Measurements from ENCODE around the gene CASS4. TPM values are rescaled to one million over a fixed set of nuclear protein-coding genes. Genes with fewer than 3 reads are reported as not detected.
"Not testable (repeated sequence)": the region's sequence is repeated elsewhere in the genome, so short reads cannot be mapped to it uniquely, and the experiment has no call there.

The CASS4 gene
- total RNA-seq, 1 experiment from 2014 or later, result 5.1 TPM

DNA sequence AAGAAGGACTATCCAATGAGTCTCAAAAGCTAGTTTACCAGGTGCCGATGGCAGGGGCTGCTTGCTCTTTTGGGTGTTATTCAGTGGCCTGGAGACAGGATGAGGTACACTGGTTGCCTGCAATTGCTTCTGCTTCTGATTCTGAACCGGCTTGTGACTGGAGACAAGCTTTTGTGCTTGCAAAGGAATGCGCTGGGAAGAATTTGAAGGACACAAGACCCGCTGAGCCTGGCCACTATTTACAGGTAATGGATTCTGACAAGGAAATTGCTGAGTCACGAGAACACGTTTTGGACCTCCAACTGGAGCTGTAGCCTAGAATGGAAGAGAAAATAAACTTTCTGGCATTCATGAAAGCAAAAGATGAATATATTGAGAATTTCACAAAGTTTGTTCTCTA lies 25.8 kb upstream of the CASS4 start:
- Histone ChIP-seq H3K4me3 (no peak overlapping the region), H3K9me3 (replicated peaks) (no peaks in the 10 kb centered on the region), H3K27ac (no peak overlapping the region), H3K27me3 (no peaks in the 10 kb centered on the region), H3K4me1 (peaks cover 4% of the 10 kb centered on the region; the same call in 1 of the 2 replicates), H3K36me3 (peaks cover 93% of the 10 kb centered on the region)
- DNase-seq, result no peak

DNA sequence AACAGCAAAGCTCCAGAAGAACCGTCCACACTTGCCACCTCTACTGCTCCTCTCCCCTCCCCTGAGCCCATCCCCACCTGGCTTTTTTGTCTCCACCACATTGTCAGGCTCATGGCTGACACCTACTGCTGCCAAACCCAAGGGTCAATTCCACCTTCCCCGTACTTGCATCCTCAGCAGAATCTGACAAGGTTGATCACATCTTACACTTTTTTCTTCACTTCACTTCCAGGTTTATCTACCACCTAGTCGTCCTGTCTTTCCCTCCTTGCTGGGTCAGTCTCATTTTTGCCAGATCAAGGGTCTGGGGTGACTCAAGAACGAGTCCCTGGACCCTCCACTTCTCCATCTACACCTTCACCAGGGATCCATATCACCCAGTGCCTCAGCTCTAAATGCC lies 23.2 kb upstream of the CASS4 start:
- DNase-seq, result no peak
- H3K4me3 ChIP-seq, result no peak overlapping the region
- peaks cover 8% of the 10 kb centered on the region for H3K4me1 ChIP-seq
- H3K36me3 ChIP-seq, result peaks cover 66% of the 10 kb centered on the region
- no peaks in the 10 kb centered on the region for H3K27me3 ChIP-seq
- no peaks in the 10 kb centered on the region for H3K9me3 ChIP-seq (replicated peaks)
- no peak overlapping the region for H3K27ac ChIP-seq

DNA sequence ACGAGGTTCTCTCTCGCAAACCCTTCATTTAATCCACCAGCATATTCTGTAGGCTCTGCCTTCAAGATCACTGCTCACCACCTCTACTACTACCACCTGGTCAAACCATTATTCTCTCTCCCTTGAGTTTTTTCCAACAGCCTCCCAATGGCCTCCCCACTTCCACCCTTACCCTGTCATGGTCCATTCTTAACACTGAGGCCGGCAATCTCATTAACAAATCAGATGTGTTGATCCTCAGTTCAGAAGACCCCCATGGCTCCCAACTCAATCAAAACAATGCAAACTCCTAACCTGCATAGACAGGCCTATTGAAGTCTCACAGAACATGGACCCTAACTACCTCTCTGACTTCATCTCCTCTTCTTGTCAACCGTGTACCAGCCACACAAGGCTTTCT lies 22.3 kb upstream of the CASS4 start:
- H3K4me3 ChIP-seq, result no peak overlapping the region
- peaks cover 14% of the 10 kb centered on the region for H3K4me1 ChIP-seq
- H3K27ac ChIP-seq, result no peak overlapping the region
- no peaks in the 10 kb centered on the region for H3K9me3 ChIP-seq (replicated peaks)
- no peak for DNase-seq
- no peaks in the 10 kb centered on the region for H3K27me3 ChIP-seq
- peaks cover 63% of the 10 kb centered on the region for H3K36me3 ChIP-seq

DNA sequence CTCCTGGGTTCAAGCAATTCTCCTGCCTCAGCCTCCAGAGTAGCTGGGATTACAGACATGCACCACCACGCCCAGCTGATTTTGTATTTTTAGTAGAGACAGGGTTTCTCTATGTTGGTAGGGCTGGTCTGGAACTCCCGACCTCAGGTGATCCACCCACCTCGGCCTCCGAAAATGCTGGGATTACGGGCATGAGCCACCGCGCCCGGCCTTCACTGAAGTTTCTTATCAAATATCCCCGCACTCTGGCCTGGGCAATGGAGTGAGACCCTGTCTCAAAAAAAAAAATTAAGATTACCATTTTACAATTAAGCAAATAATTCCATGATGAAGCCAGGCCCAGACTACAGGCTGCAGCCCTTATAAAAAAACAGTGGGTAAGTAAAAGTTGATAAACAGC lies 21.7 kb upstream of the CASS4 start:
- not testable (repeated sequence) for H3K9me3 ChIP-seq (replicated peaks); DNase-seq; H3K27ac ChIP-seq; H3K27me3 ChIP-seq
- H3K36me3 ChIP-seq, result peaks cover 61% of the 10 kb centered on the region
- H3K4me3 ChIP-seq, result peak overlapping the region; percentile 89
- H3K4me1 ChIP-seq, result peaks cover 17% of the 10 kb centered on the region

DNA sequence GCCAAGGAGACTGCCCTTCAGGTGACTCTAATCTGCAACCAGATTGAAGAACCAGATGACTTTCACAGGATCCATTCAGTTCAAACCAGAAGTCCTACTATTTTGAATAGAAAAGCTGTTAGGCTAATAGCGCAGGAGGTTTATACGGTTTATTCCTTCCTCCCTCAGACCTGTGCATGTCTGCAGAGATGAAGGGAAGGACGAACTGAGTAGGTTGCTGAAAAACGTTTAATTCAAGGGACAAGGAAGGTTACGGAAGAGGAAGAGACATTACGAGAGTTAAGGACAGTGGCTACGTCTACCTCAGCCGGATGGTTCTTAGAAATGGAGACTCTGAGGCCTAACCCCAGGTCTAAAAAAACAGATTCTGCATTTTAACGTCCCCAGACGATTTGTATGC lies 21.0 kb upstream of the CASS4 start:
- Histone ChIP-seq H3K4me1 (peaks cover 17% of the 10 kb centered on the region), H3K36me3 (peaks cover 61% of the 10 kb centered on the region), H3K27ac (peak overlapping the region; percentile 75; the same call in 1 of the 2 replicates), H3K9me3 (replicated peaks) (no peaks in the 10 kb centered on the region), H3K4me3 (peak overlapping the region; percentile 89), H3K27me3 (no peaks in the 10 kb centered on the region)
- no peak for DNase-seq

DNA sequence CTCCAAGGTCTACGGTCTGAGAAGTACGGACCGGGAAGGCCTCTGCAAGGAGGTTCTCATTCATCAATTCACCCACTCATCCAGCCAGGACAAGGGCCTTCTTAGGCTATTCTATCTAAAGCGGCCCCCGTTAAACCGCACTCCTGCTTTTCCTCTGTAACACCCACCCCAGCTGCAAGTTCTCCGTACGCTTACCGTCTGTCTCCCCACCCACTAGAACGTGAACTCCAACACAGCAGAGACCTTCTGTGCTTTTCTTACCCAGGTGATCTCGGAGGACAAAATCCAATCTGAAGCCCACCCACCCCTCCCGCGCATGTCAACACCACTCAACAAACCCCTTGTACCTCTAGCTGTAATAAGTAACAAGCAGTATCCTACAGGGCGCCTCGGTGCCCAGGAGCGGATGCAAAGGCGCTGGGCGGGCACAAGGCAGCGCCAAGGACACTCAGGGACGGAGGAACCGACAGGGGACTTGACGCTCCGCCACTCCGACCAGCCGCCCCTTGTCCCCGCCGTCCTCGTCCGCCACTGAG lies 20.4 kb upstream of the CASS4 start:
- no peaks in the 10 kb centered on the region for H3K9me3 ChIP-seq (replicated peaks)
- no peaks in the 10 kb centered on the region for H3K27me3 ChIP-seq
- H3K27ac ChIP-seq, result peak overlapping the region; percentile 75
- peaks cover 17% of the 10 kb centered on the region for H3K4me1 ChIP-seq
- DNase-seq, result peak in 1 of 2 experiments; percentile 57
- peak overlapping the region; percentile 89 for H3K4me3 ChIP-seq
- H3K36me3 ChIP-seq, result peaks cover 61% of the 10 kb centered on the region

DNA sequence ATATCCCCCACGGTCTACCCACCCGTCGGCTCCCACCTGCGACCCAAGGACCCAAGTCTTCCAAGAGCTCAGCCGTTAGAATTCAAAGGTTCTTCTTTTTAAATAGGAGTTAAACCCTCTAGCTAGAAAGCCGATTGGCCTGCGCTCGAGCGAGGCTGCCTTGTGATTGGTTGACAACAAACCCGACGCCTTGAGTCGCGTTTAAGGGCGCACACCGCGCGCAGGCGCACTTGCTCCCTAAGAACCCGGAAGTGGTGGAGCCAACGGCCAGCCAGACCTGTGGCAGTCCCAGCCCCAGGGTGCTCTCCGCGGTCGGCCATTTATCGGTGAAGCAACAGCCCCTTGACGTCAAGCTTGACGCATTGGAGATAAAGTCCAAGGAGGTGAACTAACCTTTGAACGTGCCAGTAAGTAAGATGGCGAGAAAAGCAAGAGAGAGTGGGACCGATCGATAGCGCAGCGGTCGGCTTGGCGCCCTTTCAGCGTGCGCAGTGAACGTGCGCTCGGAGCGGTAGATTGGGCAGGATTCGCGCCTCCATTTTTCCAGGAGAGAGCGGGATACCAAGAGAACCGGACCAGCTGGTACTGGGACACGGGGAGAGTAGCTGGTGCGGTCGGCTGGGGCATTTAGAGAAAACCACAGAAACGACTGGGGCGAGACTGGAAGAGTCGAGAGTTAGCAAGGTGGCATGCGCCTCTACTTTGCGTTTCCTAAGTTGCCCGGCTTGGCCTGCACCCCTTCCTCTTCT lies 19.8 kb upstream of the CASS4 start, which contains the start of the genes AURKA and CSTF1:
Gene AURKA, minus strand, starts transcription at position 84 of the 749 bp plus-strand sequence. CDS start 4,018 bp downstream, outside the sequence.
Gene CSTF1, plus strand, starts transcription at position 514 of the 749 bp plus-strand sequence. CDS start 2,908 bp downstream, outside the sequence.
- H3K9me3 ChIP-seq (replicated peaks), result no peaks in the 10 kb centered on the region
- peaks cover 17% of the 10 kb centered on the region for H3K4me1 ChIP-seq
- H3K27me3 ChIP-seq, result no peaks in the 10 kb centered on the region
- peak within 1 kb of the TSS; percentile 89 for H3K4me3 ChIP-seq
- H3K27ac ChIP-seq, result peak within 1 kb of the TSS; percentile 75
- H3K36me3 ChIP-seq, result peaks cover 61% of the 10 kb centered on the region
- peak; percentile 100 for DNase-seq

DNA sequence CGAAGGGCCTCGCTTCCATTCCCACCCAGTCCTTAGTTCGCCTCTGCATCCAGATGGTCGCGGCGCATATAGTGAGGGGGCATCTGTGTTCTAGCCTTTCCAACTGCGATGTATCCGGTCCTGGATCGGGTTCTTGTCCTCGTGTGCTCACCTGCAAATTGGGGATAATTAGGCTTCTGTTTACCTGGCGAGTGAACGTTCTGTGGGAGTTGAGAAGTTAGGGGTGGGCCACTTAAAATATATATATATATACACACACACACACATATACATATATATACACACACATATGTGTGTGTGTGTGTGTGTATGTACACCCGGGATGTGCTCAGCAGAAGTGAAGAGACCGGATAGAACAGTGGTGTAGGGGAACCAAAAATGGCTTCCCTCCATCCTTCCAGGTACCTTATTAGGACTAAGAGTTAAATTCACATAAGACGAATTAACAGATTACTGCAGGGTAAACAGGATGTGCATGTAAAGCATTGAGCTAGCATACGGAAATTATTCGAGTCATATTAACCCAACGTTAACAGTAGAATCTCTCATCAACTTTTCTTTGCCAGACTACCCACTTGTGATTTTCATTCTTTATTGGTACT lies 19.1 kb upstream of the CASS4 start:
- peaks cover 17% of the 10 kb centered on the region for H3K4me1 ChIP-seq
- peak overlapping the region; percentile 75 for H3K27ac ChIP-seq
- no peaks in the 10 kb centered on the region for H3K27me3 ChIP-seq
- DNase-seq, result peak in 1 of 2 experiments; percentile 54
- H3K9me3 ChIP-seq (replicated peaks), result no peaks in the 10 kb centered on the region
- H3K4me3 ChIP-seq, result peak overlapping the region; percentile 89
- peaks cover 61% of the 10 kb centered on the region for H3K36me3 ChIP-seq

DNA sequence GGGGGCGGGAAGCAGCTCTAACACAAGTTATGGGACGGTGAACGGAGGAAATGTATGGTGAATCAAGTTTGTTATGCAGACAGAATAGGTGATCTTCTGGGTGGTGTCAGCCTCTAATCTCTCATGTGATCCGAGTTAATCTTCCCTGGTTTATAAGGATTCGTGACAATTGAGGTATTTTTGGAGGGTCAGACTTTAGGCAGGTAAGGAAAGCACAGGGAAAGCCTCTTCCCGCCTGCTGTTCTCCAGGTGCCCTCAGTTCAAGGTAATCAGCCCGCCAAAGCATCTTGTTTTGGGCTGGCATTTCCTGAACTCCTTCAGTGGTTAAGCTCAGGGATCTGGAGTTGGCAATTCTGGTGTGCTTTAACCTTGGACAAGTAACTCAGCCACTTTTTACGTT lies 18.4 kb upstream of the CASS4 start:
- Histone ChIP-seq H3K27ac (no peak overlapping the region), H3K9me3 (replicated peaks) (no peaks in the 10 kb centered on the region), H3K27me3 (no peaks in the 10 kb centered on the region), H3K4me1 (peaks cover 17% of the 10 kb centered on the region), H3K4me3 (peak overlapping the region; percentile 89), H3K36me3 (peaks cover 61% of the 10 kb centered on the region)
- DNase-seq, result no peak

DNA sequence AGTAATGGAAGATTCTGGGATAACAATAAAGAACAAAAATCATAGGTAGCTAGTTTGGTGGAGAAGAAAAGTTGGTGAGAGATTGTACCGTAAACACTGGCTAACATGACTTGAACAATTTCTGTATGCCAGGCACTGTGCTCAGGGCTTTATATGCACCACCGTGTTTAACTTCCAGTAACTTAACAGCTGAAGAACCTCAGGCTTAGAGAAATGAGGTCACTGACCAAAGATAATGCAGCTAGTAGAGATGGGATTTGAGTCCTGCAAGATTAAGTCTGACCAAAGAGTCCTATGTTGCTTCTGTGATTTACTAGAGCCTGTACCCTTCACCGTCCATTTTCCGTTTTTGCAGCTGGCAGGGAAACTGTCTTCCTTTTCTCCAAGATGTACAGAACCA lies 16.9 kb upstream of the CASS4 start:
- H3K27ac ChIP-seq, result no peak overlapping the region
- peak in 1 of 2 experiments; percentile 55 for DNase-seq
- H3K36me3 ChIP-seq, result peaks cover 61% of the 10 kb centered on the region
- H3K4me1 ChIP-seq, result peaks cover 17% of the 10 kb centered on the region
- no peaks in the 10 kb centered on the region for H3K9me3 ChIP-seq (replicated peaks)
- no peak overlapping the region for H3K4me3 ChIP-seq
- no peaks in the 10 kb centered on the region for H3K27me3 ChIP-seq

DNA sequence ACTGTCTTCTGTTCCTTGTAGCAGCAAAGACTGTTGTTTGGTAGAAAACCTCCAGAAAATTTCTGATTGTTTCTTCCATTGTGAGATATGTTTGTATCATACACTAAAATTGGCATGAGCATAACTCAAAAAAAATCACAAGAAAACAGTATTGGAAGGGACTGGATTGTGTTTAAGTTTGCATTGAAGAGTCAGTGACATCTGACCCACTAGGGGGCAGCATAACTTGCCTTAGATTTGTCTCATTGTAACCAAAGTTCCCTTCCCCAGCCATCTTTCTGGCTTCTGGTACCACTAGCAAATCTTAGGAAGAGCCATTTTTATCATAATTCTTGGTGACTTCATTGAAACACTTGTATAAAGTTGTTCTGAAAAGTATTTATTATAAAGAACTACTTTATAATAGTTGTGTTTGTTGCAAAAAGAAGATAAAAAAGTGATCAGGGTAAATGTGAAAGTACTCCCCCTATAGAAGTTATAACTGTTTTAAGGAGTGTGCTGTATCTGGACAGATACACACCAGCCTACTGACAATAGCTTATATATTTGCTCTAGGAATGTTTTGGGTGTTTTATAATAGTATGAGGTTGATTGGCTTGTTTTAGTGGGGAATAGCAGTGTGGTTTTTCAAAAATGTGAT lies 11.9 kb upstream of the CASS4 start:
- H3K9me3 ChIP-seq (replicated peaks), result no peaks in the 10 kb centered on the region
- H3K4me3 ChIP-seq, result no peak overlapping the region
- no peak overlapping the region for H3K27ac ChIP-seq
- no peaks in the 10 kb centered on the region for H3K27me3 ChIP-seq
- no peaks in the 10 kb centered on the region for H3K4me1 ChIP-seq
- H3K36me3 ChIP-seq, result peaks cover 95% of the 10 kb centered on the region
- peak; percentile 77 to 96 for DNase-seq

DNA sequence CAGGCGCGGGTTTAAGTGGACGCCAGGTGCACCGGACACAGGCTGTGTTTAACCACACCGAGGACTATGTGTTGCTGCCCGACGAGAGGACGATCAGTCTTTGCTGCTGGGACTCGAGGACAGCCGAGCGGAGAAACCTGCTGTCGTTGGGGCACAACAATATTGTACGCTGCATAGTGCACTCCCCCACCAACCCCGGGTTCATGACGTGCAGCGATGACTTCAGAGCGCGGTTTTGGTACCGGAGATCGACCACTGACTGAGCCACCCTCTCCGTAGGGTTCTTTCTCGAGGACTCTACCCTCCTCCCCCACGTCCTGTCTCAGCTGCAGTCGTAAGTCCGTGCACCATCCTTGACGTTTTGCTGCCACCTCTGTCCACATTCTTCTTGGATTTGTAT lies 8.6 kb upstream of the CASS4 start:
- no peak for DNase-seq
- Histone ChIP-seq H3K27ac (no peak overlapping the region), H3K4me3 (no peak overlapping the region), H3K9me3 (replicated peaks) (no peaks in the 10 kb centered on the region), H3K4me1 (no peaks in the 10 kb centered on the region), H3K36me3 (peaks cover 96% of the 10 kb centered on the region), H3K27me3 (no peaks in the 10 kb centered on the region)

DNA sequence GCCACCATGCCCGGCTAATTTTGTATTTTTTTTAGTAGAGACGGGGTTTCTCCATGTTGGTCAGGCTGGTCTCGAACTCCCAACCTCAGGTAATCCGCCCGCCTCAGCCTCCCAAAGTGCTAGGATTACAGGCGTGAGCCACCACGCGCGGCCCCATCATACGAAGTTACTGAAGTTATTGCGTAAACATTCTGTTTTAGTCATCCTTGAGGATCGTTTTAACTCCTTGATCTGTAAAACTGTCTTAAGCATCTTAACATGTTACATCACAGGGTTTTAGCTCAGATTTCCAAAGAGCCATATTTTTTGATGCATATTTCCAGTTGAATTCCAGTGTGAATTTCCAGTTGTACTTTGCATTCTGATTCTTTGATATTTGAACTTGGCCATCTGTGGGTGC lies 6.7 kb upstream of the CASS4 start:
- H3K27ac ChIP-seq; H3K4me1 ChIP-seq; H3K27me3 ChIP-seq; H3K4me3 ChIP-seq; DNase-seq; H3K9me3 ChIP-seq (replicated peaks): not testable (repeated sequence)
- peaks cover 96% of the 10 kb centered on the region for H3K36me3 ChIP-seq

DNA sequence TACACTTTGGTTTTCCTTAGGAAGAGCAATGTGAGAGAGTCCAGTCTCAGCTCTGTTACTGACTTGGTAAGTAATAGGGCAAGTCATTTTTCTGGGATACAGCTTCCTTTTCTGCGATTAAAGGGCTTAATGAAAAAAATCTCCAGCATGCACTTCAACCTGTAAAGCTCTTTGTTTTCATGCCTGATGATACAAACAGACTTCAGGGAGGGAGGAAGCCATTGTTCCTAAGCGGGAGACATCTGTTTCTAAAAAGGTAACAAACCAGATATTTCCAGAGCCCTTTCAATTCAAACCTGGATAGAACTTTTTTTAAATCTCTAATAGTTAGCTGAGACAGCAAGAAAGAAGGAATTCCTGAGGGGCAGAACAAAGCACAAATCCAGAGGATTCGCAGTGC lies 5.2 kb upstream of the CASS4 start:
- no peaks in the 10 kb centered on the region for H3K27me3 ChIP-seq
- no peak for DNase-seq
- H3K27ac ChIP-seq, result no peak overlapping the region
- H3K36me3 ChIP-seq, result peaks cover 80% of the 10 kb centered on the region
- H3K4me3 ChIP-seq, result no peak overlapping the region
- no peaks in the 10 kb centered on the region for H3K4me1 ChIP-seq
- no peaks in the 10 kb centered on the region for H3K9me3 ChIP-seq (replicated peaks)

DNA sequence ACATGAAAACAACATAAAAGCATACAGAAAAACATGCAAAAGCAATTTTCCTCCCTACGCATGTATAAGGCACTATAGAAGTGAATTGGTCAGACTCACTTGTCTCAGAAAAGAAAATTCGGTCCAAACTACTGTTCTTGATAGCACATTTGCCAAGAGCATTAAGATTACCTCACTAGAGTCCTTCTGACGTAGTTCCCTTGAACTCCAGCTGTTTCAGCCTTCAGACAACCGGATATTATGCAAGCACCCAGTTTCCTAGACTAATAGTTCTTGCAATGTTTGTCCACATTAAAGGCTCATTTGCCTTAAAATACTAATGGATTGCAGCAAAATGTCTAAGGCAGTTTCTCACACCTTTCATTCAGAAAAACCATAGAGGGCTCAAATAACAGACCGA lies 2.5 kb upstream of the CASS4 start:
- Histone ChIP-seq H3K36me3 (peaks cover 60% of the 10 kb centered on the region), H3K4me1 (no peaks in the 10 kb centered on the region), H3K27me3 (no peaks in the 10 kb centered on the region), H3K27ac (no peak overlapping the region), H3K9me3 (replicated peaks) (no peaks in the 10 kb centered on the region), H3K4me3 (no peak overlapping the region)
- no peak for DNase-seq
